HG02623 (cell line): ENCODE results near the gene C1QTNF6.
"Not testable (repeated sequence)": the region's sequence is repeated elsewhere in the genome, so short reads cannot be mapped to it uniquely, and the experiment has no call there.

Experiments used
- ATAC-seq: cut with Tn5 transposase; IDR thresholded peaks from one replicate; pipeline ENCODE4 v1.9.1; 2021; ENCODE audit warnings: moderate library complexity; ENCODE audit not compliant: unreplicated experiment

The C1QTNF6 gene

GRCh38 chr22:37208401-37209139 lies 20.5 kb upstream of the C1QTNF6 start:
- no peak for ATAC-seq

GRCh38 chr22:37207981-37208380 lies 19.9 kb upstream of the C1QTNF6 start:
- ATAC-seq: no peak

- no peak for ATAC-seq
These were observed 19.1 kb upstream of the C1QTNF6 start for GRCh38 chr22:37206841-37207821.

DNA sequence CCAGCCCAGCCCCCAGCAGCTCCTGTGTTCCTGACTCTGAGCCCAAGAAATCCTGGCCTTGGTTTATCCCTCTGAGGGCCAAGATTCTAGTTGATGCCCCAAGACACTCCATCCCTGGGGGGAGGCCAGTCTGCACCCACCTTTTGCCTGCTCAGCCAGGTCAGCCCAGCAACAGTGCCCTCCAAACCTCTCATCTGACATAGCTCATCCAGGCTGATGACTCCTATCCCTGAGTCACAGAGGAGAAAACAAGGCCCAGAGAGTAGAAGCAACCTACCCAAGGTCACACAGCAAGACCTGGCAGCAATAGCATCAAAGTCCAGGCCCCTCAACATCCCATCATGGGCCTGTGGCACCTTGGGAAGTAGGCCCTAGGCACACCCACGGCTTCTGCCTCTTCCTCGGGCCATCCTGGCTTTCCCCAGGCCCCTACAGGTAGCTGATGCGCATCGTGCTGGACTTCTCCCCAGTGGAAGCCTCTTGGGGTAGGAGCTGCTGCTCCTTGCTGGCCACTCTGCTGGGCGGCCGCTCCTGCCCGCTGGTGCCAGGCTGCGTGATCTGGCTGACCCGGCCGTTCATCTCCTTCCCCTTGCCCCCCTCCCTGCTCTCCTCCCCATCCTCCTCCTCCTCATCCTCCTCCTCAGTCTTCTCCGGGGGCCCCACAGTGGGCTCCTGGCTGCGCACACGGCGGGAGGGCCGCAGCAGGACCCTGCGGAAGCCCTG lies 18.2 kb upstream of the C1QTNF6 start:
- ATAC-seq: no peak

- ATAC-seq: no peak
These were observed 17.0 kb upstream of the C1QTNF6 start for GRCh38 chr22:37205046-37205445.

DNA sequence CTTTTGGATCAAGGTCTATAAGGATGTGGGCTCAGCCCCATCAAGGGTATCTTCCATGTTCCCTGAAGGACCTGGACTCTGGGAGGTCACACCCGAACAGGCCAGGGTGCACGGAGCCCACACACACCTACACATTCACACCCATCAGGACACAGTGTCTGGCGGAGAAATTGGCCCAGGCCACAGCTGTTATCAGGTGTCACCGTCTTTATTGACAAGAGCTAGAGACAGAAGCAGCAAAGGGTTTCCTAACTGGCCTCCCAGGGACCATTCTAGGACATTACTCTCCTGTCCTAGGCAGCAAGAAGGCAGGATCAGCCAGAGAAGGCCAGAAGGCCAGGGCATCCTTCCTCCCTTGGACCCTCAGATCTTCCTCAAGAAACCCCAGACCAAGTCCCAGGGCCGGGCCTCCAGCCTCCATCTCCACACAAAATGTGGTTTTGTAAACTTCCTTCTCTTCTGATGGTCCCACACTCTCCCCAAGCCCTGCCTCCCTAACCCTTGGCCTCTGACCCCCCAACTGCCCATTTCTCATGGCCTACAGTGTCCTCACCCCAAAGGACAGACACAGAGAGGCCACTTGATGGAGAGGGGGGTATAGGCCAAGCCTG lies 16.1 kb upstream of the C1QTNF6 start:
- no peak for ATAC-seq

DNA sequence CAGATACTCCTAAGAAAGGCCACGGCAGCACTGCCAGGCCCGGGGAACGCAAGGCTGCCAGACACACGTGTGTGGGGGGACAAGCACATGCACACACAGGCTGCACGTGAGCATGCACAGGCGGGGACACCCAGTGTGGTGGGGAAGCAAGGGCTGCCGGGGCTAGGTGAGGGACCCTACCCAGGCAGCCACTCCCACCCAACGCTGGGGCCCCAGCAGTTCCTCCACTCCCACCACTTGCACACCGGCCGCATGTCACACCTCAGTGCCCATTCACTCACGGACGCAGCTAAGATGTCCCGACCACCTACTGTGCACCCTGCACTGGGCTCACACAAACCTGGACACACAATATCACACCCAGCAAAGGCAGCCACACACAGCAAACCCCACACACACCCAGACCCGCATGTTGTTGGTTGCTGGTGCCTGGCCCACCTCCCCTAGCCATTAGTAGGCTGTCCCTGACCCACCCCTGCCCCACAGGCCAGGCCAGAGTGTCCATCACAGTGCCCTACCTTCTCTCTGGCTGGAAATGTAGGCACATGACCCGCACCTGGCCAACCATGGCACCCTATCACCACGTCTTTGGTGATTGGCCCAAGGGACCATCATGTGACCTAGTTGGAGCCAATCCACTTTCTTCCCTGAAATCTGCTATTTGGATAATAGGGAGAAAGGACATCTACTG lies 15.5 kb upstream of the C1QTNF6 start:
- ATAC-seq: no peak

GRCh38 chr22:37202716-37203115 lies 14.7 kb upstream of the C1QTNF6 start:
- no peak for ATAC-seq

- no peak for ATAC-seq
These were observed 14.0 kb upstream of the C1QTNF6 start for GRCh38 chr22:37202001-37202555.

DNA sequence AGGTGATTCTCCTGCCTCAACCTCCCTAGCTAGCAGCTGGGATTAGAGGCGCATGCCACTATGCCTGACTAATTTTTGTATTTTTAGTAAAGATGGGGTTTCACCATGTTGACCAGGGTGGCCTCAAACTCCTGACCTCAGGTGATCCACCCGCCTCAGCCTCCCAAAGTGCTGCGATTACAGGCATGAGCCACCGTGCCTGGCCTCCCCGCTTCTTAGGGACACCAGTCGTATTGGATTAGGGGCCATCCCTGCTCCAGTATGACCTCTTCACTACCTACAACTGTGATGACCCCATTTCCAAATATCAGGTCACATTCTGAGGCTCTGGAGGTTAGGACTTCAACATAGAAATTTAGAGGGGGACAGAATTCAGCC lies 13.4 kb upstream of the C1QTNF6 start:
- not testable (repeated sequence) for ATAC-seq

DNA sequence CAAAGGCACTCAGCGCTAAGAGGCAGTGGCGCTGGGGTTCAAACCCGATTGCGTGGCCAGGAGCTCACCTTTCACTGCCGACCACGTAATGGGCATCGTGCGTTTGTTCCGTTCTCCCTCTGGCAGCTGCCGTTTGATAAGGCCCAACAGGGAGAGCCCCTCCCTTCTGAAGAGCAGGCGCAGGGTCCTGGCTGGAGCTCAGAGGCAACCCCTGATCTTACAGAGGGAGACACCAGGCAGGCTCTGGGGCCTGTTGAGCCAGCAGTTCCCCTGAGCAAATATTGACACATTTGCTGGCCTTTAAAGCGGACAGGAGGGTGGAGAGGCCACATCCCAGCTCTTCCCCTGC lies 11.7 kb upstream of the C1QTNF6 start:
- ATAC-seq: no peak

GRCh38 chr22:37199103-37199759 lies 11.2 kb upstream of the C1QTNF6 start:
- ATAC-seq: peak; percentile 82

DNA sequence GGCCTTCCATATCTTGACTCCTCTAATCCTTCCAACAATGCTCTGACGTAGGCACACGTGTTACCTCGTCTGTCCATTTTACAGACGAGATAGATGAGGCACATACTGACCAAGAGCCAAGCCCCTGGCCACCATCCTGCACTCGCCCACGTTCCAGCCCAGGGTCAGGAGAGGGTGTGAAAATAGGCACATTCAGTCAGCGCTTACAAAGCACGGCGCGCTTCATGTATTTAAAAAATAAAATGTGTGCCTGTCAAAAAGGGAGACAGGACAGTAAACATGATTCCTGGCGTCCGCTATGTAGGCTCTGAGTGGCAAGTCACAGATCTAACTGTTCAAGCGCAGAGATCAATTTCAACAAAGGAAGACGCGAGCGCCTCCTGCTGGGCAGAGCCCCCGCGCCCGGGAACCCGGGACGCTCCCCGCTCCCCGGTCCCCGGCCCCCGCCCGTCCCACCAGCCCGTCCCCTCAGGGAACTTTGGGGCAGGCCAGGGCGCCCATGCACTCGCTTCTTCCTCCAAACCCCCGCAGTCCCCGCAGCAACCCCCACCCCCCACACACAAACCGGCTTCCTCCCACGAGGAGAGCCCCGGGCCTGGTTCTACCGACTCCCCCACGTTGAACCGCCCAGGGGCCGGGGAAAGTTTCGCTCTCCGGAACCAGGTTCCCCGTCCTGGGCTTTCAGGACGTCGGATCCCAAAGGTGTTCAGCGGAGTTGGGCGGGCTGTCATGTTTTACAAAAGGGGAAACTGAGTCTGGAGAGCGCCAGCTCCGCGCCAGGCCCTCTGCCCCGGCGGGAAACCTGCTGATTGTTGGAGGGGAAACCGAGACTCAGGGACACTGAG lies 10.4 kb upstream of the C1QTNF6 start:
- peak; percentile 33 for ATAC-seq

DNA sequence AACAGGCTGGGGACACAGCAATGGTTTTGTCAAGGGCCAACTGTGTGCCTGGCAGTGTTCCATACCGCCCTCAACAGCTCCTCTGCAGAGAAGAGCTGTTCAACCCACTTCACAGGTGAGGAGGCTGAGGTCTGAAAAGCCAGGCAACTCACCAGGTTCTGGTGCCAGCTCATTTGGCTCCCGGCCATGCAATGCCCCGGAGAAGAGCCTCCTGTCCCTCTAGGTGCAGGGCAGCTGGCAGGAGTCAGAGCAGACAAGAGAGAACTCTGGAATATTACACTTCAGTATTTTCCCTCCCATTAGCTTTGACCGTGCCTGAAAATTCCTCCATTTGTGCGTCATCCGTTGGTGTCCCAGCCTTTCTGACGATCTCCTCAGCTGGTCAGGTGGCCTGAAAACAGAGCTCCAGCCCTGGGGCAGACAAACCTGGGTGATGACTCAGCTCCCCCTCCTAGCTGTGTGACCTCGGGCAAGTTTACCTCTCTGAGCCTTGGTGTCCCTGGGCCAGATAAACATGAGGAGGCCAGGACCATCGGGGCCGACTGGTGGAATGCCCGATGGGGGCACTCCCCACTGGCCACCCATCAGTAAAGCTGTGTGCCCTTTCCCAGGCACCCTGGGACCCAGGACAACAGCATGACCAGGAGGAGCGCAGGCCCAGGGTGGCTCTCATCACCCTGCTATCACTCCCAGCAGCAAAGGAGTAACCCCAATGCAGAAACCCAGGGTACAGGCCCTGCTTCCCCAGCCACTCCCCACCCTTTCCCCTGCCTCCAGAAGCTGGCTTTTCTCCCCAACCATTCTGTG lies 9.6 kb upstream of the C1QTNF6 start:
- ATAC-seq: no peak

DNA sequence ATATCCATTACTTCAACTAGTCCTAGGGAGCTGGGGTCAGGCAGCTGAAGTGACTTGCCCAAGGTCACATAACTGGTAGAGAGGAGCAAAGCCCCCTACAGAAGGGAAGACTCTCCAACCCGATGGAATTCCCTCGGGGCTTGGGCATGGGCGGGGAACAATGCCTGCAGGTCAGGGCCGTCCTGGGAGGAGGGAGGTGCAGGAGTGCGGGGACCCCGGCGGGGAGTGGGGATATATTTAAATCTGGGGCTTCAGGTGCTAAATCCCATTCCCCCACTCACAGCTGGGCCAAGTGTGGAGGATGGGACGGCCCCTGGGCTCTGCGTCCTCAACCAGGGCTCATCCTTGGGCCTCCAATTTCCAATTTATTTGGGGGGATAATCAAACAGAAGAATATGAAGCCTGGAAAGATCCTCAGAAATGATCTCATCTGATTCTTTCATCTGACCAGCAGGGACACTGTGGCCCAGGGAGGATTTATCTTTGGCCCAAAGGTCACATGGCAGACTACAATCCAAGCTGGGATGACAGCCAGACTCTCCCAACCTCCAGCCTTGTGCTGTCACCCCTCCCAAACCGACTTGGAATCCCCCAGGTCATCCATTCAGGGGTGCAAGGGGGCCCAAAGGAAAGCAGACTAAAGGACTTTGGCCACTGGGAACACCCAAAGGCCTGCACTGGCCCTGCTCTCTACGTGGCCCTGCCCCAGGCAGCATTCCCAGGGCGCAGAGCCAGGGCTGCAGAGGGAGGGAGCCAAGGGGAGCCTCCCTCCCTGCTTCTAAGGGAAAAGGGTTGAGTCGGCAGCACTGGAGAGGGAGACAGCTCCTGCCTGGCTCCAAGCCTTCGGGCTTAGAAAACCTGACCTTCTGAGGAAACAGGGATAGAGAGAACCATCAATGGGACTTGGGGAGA lies 8.7 kb upstream of the C1QTNF6 start:
- no peak for ATAC-seq

GRCh38 chr22:37195921-37196320 lies 7.9 kb upstream of the C1QTNF6 start:
- no peak for ATAC-seq

DNA sequence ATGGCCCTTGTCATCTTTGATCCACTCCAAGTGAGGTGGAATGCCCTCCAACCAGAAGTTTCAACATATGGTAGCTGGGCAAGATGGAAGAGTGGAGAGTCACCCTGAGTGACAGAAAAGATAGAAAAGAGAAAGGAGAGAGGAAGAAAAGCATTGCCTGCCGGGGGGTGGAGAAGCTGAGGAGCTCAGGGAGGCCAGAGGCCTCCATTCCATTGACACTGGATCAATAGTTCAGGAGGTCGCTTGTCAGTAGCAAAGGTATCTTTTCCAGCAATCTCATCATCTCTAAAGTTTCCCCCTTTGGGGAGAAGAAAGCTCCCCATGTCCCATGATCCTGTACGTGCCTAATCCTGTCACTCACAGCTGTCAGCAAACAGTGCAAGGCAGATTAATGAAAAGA lies 6.7 kb upstream of the C1QTNF6 start:
- no peak for ATAC-seq
